Body of pancreas (tissue), 4 donors: ENCODE data around the gene RAB8B.

ENCODE experiments used
- CTCF ChIP-seq, 7 experiments: fragments of 450-650 bp in 4 of 7; fragments of 200-600 bp in 3 of 7; sonication (generic) in 3 of 7; IDR thresholded peaks; one replicate each; pipeline ENCODE4 v1.5.1; 2016 to 2019; ENCODE audit warnings: antibody characterized with exemption in 7 of 7
- POLR2A ChIP-seq, 3 donors: fragments of 450-650 bp; IDR thresholded peaks; one replicate each; pipeline ENCODE4 v1.6.1; 2016; ENCODE audit warnings: antibody characterized with exemption in 3 of 3, mild to moderate bottlenecking in 2 of 3

GRCh38 chr15:63261311-63261710 lies 71.9 kb downstream of the RAB8B start:
- TF ChIP-seq CTCF (IDR thresholded peaks at IDR 0.05) (no peak), POLR2A (IDR thresholded peaks at IDR 0.05) (no peak)
